Measurements from ENCODE around the gene TMEM97.
"Not testable (repeated sequence)": the region's sequence is repeated elsewhere in the genome, so short reads cannot be mapped to it uniquely, and the experiment has no call there.

Gene TMEM97

DNA sequence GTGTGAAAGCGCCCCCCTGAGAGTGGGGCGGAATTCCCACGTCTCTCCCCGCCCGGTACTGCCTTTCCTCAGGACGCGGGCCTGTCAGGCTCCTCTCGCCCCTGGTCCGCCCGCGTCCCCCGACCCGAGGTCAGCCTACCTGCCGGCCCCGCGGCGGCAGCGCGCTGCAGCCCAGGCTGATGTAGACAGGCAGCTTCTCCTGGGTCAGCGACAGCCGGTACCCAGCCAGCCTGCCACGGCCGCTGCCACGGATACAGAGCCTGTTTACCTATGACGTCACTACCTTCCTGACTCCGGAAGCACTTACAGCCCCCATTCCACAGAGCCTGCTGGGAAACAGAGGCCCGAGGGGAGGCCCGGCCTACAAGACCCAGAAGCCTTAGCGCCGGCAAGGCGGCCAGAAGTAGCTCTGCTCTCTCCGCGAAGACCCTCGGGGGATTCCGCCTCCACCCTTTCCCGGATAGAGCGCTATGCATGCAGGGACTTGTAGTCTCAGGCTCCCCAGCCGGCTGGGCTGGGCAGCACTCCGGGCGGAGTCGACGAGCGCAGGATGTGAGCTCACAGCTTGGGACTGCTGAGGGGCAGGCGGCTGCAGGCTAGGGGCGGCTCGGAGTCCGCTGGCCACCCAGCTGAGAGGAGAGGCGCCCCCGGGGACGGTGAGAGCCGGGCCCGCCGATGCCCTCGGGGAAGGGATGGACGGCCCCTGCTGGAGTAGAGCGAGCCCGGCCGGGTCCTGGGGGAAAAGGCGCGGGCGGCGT, 16.4 kb downstream of the TMEM97 start, which contains the start of the genes IFT20 and TNFAIP1:
Gene IFT20 (minus strand): TSS at position 272 of the 758 bp plus-strand sequence. CDS start 3,487 bp downstream, outside the sequence.
Gene TNFAIP1 (plus strand): TSS at position 561 of the 758 bp plus-strand sequence. CDS start 3,761 bp downstream, outside the sequence.
- H3K9me2 ChIP-seq (ENCODE audit: low read depth, low read length): no peaks in the 10 kb centered on the region
- no peaks in the 10 kb centered on the region for H3K27me3 ChIP-seq (ENCODE audit: insufficient read depth, low read length)
- no peaks in the 10 kb centered on the region for H3K79me2 ChIP-seq (ENCODE audit: insufficient read depth, low read length)
- peaks cover 26% of the 10 kb centered on the region for H3K4me1 ChIP-seq (ENCODE audit: insufficient read depth, low read length, severe bottlenecking)
- peaks cover 13% of the 10 kb centered on the region; the same call in 1 of the 2 replicates for H3K36me3 ChIP-seq (ENCODE audit: insufficient read depth, low read length)
- H3K9me3 ChIP-seq (ENCODE audit: low read length): no peaks in the 10 kb centered on the region
- H3K4me3 ChIP-seq (ENCODE audit: low read depth, low read length, poor library complexity, severe bottlenecking): peak within 1 kb of the TSS; percentile 84
- TF ChIP-seq, protein P1, sequence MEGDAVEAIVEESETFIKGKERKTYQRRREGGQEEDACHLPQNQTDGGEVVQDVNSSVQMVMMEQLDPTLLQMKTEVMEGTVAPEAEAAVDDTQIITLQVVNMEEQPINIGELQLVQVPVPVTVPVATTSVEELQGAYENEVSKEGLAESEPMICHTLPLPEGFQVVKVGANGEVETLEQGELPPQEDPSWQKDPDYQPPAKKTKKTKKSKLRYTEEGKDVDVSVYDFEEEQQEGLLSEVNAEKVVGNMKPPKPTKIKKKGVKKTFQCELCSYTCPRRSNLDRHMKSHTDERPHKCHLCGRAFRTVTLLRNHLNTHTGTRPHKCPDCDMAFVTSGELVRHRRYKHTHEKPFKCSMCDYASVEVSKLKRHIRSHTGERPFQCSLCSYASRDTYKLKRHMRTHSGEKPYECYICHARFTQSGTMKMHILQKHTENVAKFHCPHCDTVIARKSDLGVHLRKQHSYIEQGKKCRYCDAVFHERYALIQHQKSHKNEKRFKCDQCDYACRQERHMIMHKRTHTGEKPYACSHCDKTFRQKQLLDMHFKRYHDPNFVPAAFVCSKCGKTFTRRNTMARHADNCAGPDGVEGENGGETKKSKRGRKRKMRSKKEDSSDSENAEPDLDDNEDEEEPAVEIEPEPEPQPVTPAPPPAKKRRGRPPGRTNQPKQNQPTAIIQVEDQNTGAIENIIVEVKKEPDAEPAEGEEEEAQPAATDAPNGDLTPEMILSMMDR (IDR thresholded peaks at IDR 0.05; ENCODE audit: low read length): no peak
- TF ChIP-seq EZH2 (IDR thresholded peaks at IDR 0.05; ENCODE audit: borderline replicate concordance, low read length): no peak
- H4K20me1 ChIP-seq (ENCODE audit: insufficient read depth, low read length): no peaks in the 10 kb centered on the region
- H3K4me2 ChIP-seq (ENCODE audit: low read length): peak within 1 kb of the TSS; percentile 86
- no peak within 1 kb of the TSS for H3K27ac ChIP-seq (ENCODE audit: low read depth, low read length, poor library complexity, severe bottlenecking)
- no peaks in the 10 kb centered on the region for H3F3A ChIP-seq (ENCODE audit: insufficient read depth, low read length)
- peak within 1 kb of the TSS; percentile 77 for H3K9ac ChIP-seq (ENCODE audit: low read length)
- no peak within 1 kb of the TSS for H2AFZ ChIP-seq (ENCODE audit: low read length)

DNA sequence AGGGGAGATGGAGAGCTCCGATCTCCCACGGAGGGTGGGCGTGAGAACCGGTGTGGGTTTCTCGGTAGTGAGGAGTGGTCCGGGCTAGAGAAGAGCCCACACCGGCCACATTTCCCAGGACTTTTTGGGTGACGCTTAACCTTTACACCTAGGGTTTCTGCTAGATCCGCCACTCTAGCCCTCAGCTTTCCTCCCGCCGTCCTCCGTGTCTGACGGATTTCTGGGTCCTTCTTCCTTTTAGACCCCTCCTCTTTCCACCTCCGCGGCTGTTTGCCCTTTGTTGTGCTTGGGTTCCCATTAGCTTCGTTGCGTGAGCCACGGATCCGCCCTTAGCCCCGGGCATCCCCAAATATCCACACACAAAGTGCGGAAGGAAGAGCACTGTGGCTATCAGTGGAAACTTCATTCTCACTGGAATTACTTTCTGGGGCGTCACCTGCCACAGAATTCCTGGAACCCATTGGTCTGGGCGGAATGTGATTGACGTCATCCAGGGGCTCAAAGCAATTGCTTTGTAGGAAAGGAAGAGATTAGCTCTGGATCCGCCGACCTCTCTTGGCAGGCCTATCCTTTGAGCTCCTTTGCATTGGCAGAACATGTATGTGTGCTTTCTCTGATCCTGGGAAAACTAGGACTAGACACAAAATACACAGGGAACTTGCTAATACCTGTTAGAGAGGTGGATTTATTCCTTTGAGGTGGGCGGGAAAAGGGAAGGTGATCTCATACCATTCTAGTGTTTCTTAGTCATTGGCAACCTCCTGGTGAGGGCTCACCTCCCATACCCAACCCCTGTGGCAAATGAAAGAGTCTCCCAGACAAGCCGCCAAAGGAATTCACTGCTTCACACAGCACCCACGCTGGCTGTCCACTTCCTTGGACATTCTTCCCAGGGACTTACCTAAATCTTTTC, 17.2 kb downstream of the TMEM97 start:
- no peaks in the 10 kb centered on the region for H3K9me3 ChIP-seq (ENCODE audit: low read length)
- H3K4me3 ChIP-seq (ENCODE audit: low read depth, low read length, poor library complexity, severe bottlenecking): peak overlapping the region; percentile 84
- H4K20me1 ChIP-seq (ENCODE audit: insufficient read depth, low read length): no peaks in the 10 kb centered on the region
- H3K9me2 ChIP-seq (ENCODE audit: low read depth, low read length): no peaks in the 10 kb centered on the region
- peak overlapping the region; percentile 86 for H3K4me2 ChIP-seq (ENCODE audit: low read length)
- no peaks in the 10 kb centered on the region for H3K27me3 ChIP-seq (ENCODE audit: insufficient read depth, low read length)
- no peaks in the 10 kb centered on the region for H3K79me2 ChIP-seq (ENCODE audit: insufficient read depth, low read length)
- TF ChIP-seq, protein P1 (IDR thresholded peaks at IDR 0.05; ENCODE audit: low read length): no peak
- TF ChIP-seq EZH2 (IDR thresholded peaks at IDR 0.05; ENCODE audit: borderline replicate concordance, low read length): no peak
- H2AFZ ChIP-seq (ENCODE audit: low read length): no peak overlapping the region
- peaks cover 9% of the 10 kb centered on the region; the same call in 1 of the 2 replicates for H3K36me3 ChIP-seq (ENCODE audit: insufficient read depth, low read length)
- no peak overlapping the region for H3K27ac ChIP-seq (ENCODE audit: low read depth, low read length, poor library complexity, severe bottlenecking)
- H3K9ac ChIP-seq (ENCODE audit: low read length): peak overlapping the region; percentile 77
- no peaks in the 10 kb centered on the region for H3F3A ChIP-seq (ENCODE audit: insufficient read depth, low read length)
- H3K4me1 ChIP-seq (ENCODE audit: insufficient read depth, low read length, severe bottlenecking): peaks cover 26% of the 10 kb centered on the region

DNA sequence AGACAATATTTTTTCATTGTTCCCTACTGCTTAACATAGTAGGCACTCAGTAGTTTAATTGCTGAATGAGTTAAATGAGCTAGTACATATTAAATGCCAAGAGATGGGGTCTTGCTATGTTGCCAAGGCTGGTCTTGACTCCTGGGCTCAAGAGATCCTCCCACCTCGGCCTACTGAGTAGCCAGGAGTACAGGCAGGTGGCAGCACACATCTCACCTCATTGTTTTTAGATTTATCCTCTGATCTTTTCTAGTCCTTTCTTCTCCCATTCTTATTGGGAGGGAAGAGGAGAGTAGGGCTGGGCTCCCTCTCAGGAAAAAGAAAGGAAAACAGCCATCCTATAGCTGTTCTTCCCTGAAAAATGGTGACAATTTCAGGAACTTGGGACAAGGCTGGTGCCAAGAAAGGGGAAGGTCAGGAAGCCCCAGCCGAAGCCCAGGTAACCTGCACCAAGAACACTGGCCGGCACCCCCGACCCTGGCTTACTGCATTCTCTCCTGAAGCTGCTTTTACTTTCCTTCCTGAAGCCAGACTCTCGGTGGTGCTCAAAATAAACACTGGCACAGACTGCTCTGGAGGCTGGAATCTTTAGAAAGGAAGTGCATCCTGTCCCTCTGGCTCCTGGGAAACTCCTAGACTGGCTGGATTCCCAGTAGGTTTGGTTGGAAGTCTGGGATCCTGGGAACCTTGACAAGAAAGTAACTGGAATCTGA, 19.2 kb downstream of the TMEM97 start:
- no peaks in the 10 kb centered on the region for H3K79me2 ChIP-seq (ENCODE audit: insufficient read depth, low read length)
- peaks cover 20% of the 10 kb centered on the region; the same call in 1 of the 2 replicates for H3K36me3 ChIP-seq (ENCODE audit: insufficient read depth, low read length)

DNA sequence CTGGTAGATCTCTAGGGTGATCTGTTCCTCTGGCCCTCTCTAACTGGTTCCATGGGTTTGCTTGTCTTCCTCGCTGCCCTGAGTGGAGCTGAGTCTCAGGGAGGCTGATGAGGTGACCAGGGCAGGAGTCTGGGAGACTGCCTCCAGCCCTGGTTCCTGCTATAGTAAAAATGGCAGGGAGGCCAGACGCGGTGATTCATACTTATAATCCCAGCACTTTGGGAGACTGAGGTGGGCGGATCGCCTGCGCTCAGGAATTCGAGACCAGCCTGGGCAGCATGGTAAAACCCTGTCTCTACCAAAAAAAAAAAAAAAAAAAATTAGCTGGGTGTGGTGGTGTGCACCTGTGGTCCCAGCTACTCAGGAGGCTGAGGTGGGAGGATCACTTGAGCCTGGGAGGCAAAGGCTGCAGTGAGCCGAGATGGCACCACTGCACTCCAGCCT, 19.8 kb downstream of the TMEM97 start:
- peaks cover 25% of the 10 kb centered on the region for H3K4me1 ChIP-seq (ENCODE audit: insufficient read depth, low read length, severe bottlenecking)
- not testable (repeated sequence) for H3K9me2 ChIP-seq (ENCODE audit: low read depth, low read length); H3K27me3 ChIP-seq (ENCODE audit: insufficient read depth, low read length); H3K27ac ChIP-seq (ENCODE audit: low read depth, low read length, poor library complexity, severe bottlenecking); H3F3A ChIP-seq (ENCODE audit: insufficient read depth, low read length); H3K4me3 ChIP-seq (ENCODE audit: low read depth, low read length, poor library complexity, severe bottlenecking); H2AFZ ChIP-seq (ENCODE audit: low read length); H3K9me3 ChIP-seq (ENCODE audit: low read length); H4K20me1 ChIP-seq (ENCODE audit: insufficient read depth, low read length); H3K4me2 ChIP-seq (ENCODE audit: low read length); H3K79me2 ChIP-seq (ENCODE audit: insufficient read depth, low read length); H3K9ac ChIP-seq (ENCODE audit: low read length)
- H3K36me3 ChIP-seq (ENCODE audit: insufficient read depth, low read length): peaks cover 20% of the 10 kb centered on the region; the same call in 1 of the 2 replicates

More for the DNA sequence above, 19.2 kb downstream of the TMEM97 start:
- no peaks in the 10 kb centered on the region for H3F3A ChIP-seq (ENCODE audit: insufficient read depth, low read length)
- H3K9me3 ChIP-seq (ENCODE audit: low read length): no peaks in the 10 kb centered on the region
- TF ChIP-seq, protein P1 (IDR thresholded peaks at IDR 0.05; ENCODE audit: low read length): no peak; the same call in 1 of the 2 replicates
- no peak for TF ChIP-seq EZH2 (IDR thresholded peaks at IDR 0.05; ENCODE audit: borderline replicate concordance, low read length)
- H3K27ac ChIP-seq (ENCODE audit: low read depth, low read length, poor library complexity, severe bottlenecking): no peak overlapping the region
- no peak overlapping the region for H3K4me2 ChIP-seq (ENCODE audit: low read length)
- no peaks in the 10 kb centered on the region for H4K20me1 ChIP-seq (ENCODE audit: insufficient read depth, low read length)
- H3K4me1 ChIP-seq (ENCODE audit: insufficient read depth, low read length, severe bottlenecking): peaks cover 26% of the 10 kb centered on the region
- H2AFZ ChIP-seq (ENCODE audit: low read length): no peak overlapping the region
- H3K9ac ChIP-seq (ENCODE audit: low read length): no peak overlapping the region
- no peak overlapping the region for H3K4me3 ChIP-seq (ENCODE audit: low read depth, low read length, poor library complexity, severe bottlenecking)
- no peaks in the 10 kb centered on the region for H3K27me3 ChIP-seq (ENCODE audit: insufficient read depth, low read length)
- no peaks in the 10 kb centered on the region for H3K9me2 ChIP-seq (ENCODE audit: low read depth, low read length)

All from OCI-LY1 (cell line).